ENCODE results near the gene DNAH9.

DNA sequence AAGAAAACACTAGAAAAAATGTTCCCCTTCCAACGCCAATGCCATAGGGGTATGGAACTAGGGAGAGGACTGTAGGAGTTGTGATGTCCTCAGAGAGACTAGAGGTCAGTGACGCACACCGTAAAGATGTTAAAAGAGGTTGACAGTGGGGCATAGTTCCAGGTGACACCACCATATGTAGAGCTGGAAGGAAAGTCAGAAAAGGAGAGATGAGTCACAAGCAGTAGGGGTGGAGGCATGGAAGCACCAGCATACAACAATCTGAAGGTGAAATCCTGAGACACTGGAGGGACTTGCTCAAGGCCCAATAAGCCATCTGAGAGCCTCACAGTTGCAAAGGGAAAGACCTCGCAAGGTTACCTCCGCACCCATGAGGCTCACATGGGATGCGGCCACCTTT lies 323.0 kb downstream of the DNAH9 start:
- TF ChIP-seq, protein P1, sequence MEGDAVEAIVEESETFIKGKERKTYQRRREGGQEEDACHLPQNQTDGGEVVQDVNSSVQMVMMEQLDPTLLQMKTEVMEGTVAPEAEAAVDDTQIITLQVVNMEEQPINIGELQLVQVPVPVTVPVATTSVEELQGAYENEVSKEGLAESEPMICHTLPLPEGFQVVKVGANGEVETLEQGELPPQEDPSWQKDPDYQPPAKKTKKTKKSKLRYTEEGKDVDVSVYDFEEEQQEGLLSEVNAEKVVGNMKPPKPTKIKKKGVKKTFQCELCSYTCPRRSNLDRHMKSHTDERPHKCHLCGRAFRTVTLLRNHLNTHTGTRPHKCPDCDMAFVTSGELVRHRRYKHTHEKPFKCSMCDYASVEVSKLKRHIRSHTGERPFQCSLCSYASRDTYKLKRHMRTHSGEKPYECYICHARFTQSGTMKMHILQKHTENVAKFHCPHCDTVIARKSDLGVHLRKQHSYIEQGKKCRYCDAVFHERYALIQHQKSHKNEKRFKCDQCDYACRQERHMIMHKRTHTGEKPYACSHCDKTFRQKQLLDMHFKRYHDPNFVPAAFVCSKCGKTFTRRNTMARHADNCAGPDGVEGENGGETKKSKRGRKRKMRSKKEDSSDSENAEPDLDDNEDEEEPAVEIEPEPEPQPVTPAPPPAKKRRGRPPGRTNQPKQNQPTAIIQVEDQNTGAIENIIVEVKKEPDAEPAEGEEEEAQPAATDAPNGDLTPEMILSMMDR (IDR thresholded peaks at IDR 0.05; ENCODE audit: low read depth, low read length, poor library complexity, severe bottlenecking), result no peak
- no peak for TF ChIP-seq EZH2phosphoT487 (IDR thresholded peaks at IDR 0.05; ENCODE audit: borderline replicate concordance, low read length)

Data from DOHH2 (cell line).